ENCODE results near the gene OR6C2. TPM values are rescaled to one million over a fixed set of nuclear protein-coding genes. Genes with fewer than 3 reads are reported as not detected.

OR6C2 gene
- polyA plus RNA-seq (2012; ENCODE audit: insufficient read length, low read depth), result not detected

- TF ChIP-seq SIN3A (IDR thresholded peaks at IDR 0.05; ENCODE audit: borderline replicate concordance, insufficient read depth, low read length) (no peak), REST (IDR thresholded peaks at IDR 0.05; ENCODE audit: insufficient read depth in 1 of 2, low read depth in 2 of 2, low read length in 2 of 2) (no peak), TAF1 (IDR thresholded peaks at IDR 0.05; ENCODE audit: borderline replicate concordance, insufficient read depth, low read length) (no peak), FOXP2 (optimal IDR thresholded peaks at IDR 0.05; ENCODE audit: borderline replicate concordance, extremely low read depth, extremely low read length, insufficient read depth) (no peak), POLR2AphosphoS5 (IDR thresholded peaks at IDR 0.05; ENCODE audit: low read depth, low read length) (no peak)
These were observed at the start of gene OR6C2 for GRCh38 chr12:55443776-55444175. Gene OR6C2 (plus strand): TSS chr12:55444076. CDS start chr12:55452214, 8,138 bp downstream.

GRCh38 chr12:55396326-55396725, 47.5 kb upstream of the OR6C2 start:
- TF ChIP-seq SIN3A (IDR thresholded peaks at IDR 0.05; ENCODE audit: borderline replicate concordance, insufficient read depth, low read length) (no peak), FOXP2 (optimal IDR thresholded peaks at IDR 0.05; ENCODE audit: borderline replicate concordance, extremely low read depth, extremely low read length, insufficient read depth) (no peak), TAF1 (IDR thresholded peaks at IDR 0.05; ENCODE audit: borderline replicate concordance, insufficient read depth, low read length) (no peak), POLR2AphosphoS5 (IDR thresholded peaks at IDR 0.05; ENCODE audit: low read depth, low read length) (no peak), REST (IDR thresholded peaks at IDR 0.05; ENCODE audit: insufficient read depth in 1 of 2, low read depth in 2 of 2, low read length in 2 of 2) (no peak)

- TF ChIP-seq TAF1 (IDR thresholded peaks at IDR 0.05; ENCODE audit: borderline replicate concordance, insufficient read depth, low read length) (no peak), POLR2AphosphoS5 (IDR thresholded peaks at IDR 0.05; ENCODE audit: low read depth, low read length) (no peak), REST (IDR thresholded peaks at IDR 0.05; ENCODE audit: insufficient read depth in 1 of 2, low read depth in 2 of 2, low read length in 2 of 2) (no peak), SIN3A (IDR thresholded peaks at IDR 0.05; ENCODE audit: borderline replicate concordance, insufficient read depth, low read length) (no peak), FOXP2 (optimal IDR thresholded peaks at IDR 0.05; ENCODE audit: borderline replicate concordance, extremely low read depth, extremely low read length, insufficient read depth) (no peak)
These were observed 43.6 kb upstream of the OR6C2 start, which contains the start of gene OR6C65 for GRCh38 chr12:55400229-55400628. Gene OR6C65 (plus strand): TSS chr12:55400529. CDS start chr12:55400529, 0 bp downstream.

GRCh38 chr12:55407866-55408265, 36.0 kb upstream of the OR6C2 start:
- TF ChIP-seq SIN3A (IDR thresholded peaks at IDR 0.05; ENCODE audit: borderline replicate concordance, insufficient read depth, low read length), result no peak
- TF ChIP-seq POLR2AphosphoS5 (IDR thresholded peaks at IDR 0.05; ENCODE audit: low read depth, low read length), result no peak
- no peak for TF ChIP-seq TAF1 (IDR thresholded peaks at IDR 0.05; ENCODE audit: borderline replicate concordance, insufficient read depth, low read length)
- no peak for TF ChIP-seq REST (IDR thresholded peaks at IDR 0.05; ENCODE audit: insufficient read depth in 1 of 2, low read depth in 2 of 2, low read length in 2 of 2)
- no peak for TF ChIP-seq FOXP2 (optimal IDR thresholded peaks at IDR 0.05; ENCODE audit: borderline replicate concordance, extremely low read depth, extremely low read length, insufficient read depth)

Data from PFSK-1 (cell line).